Measurements from ENCODE around the gene PLXDC2. TPM values are rescaled to one million over a fixed set of nuclear protein-coding genes. Genes with fewer than 3 reads are reported as not detected.
A peak's percentile ranks its signal among the peaks of the same experiment; 100 is the strongest.

Gene PLXDC2
- polyA plus RNA-seq, 1 donor = 32.9 TPM

- no peak for DNase-seq
Observed at GRCh38 chr10:20271490-20271889, 455.3 kb downstream of the PLXDC2 start.

GRCh38 chr10:20272608-20273007 lies 456.4 kb downstream of the PLXDC2 start:
- no peak for DNase-seq

GRCh38 chr10:20274571-20274970 lies 458.3 kb downstream of the PLXDC2 start:
- no peak for DNase-seq

GRCh38 chr10:20276127-20276979 lies 460.1 kb downstream of the PLXDC2 start:
- no peak for DNase-seq

GRCh38 chr10:20277820-20278219 lies 461.6 kb downstream of the PLXDC2 start:
- DNase-seq = no peak

GRCh38 chr10:20281579-20281978 lies 465.3 kb downstream of the PLXDC2 start:
- DNase-seq = no peak

GRCh38 chr10:20287586-20287985 lies 471.4 kb downstream of the PLXDC2 start:
- DNase-seq = no peak

- no peak for DNase-seq
Observed at GRCh38 chr10:20288060-20288459, 471.8 kb downstream of the PLXDC2 start.

GRCh38 chr10:20289070-20289828 lies 473.0 kb downstream of the PLXDC2 start:
- DNase-seq = no peak

GRCh38 chr10:20298417-20298816 lies 482.2 kb downstream of the PLXDC2 start:
- no peak for DNase-seq

GRCh38 chr10:20299034-20299736 lies 483.0 kb downstream of the PLXDC2 start:
- peak; percentile 20 for DNase-seq

GRCh38 chr10:20300735-20301134 lies 484.5 kb downstream of the PLXDC2 start:
- DNase-seq = no peak

- no peak for DNase-seq
Observed at GRCh38 chr10:20302033-20302432, 485.8 kb downstream of the PLXDC2 start.

GRCh38 chr10:20303453-20304152 lies 487.4 kb downstream of the PLXDC2 start:
- DNase-seq = no peak

GRCh38 chr10:20313665-20314064 lies 497.4 kb downstream of the PLXDC2 start:
- DNase-seq = no peak

GRCh38 chr10:20314431-20314830 lies 498.2 kb downstream of the PLXDC2 start:
- no peak for DNase-seq

- DNase-seq = no peak
Observed at GRCh38 chr10:20327954-20328353, 511.7 kb downstream of the PLXDC2 start.

- DNase-seq = no peak
Observed at GRCh38 chr10:20330246-20330645, 514.0 kb downstream of the PLXDC2 start.

- DNase-seq = no peak
Observed at GRCh38 chr10:20334559-20334958, 518.3 kb downstream of the PLXDC2 start.

Measured in left kidney (tissue), 2 donors.